IPS DF 4.7 (cell line): ENCODE results near the gene ZNF844.
A peak's percentile ranks its signal among the peaks of the same experiment; 100 is the strongest.
"Not testable (repeated sequence)": the region's sequence is repeated elsewhere in the genome, so short reads cannot be mapped to it uniquely, and the experiment has no call there.

ENCODE experiments used
- DNase-seq: peaks from one replicate; pipeline ENCODE4 v3.0.0-alpha.2; 2013; ENCODE audit warnings: low spot score; ENCODE audit errors: extremely low read depth

Gene ZNF844

DNA sequence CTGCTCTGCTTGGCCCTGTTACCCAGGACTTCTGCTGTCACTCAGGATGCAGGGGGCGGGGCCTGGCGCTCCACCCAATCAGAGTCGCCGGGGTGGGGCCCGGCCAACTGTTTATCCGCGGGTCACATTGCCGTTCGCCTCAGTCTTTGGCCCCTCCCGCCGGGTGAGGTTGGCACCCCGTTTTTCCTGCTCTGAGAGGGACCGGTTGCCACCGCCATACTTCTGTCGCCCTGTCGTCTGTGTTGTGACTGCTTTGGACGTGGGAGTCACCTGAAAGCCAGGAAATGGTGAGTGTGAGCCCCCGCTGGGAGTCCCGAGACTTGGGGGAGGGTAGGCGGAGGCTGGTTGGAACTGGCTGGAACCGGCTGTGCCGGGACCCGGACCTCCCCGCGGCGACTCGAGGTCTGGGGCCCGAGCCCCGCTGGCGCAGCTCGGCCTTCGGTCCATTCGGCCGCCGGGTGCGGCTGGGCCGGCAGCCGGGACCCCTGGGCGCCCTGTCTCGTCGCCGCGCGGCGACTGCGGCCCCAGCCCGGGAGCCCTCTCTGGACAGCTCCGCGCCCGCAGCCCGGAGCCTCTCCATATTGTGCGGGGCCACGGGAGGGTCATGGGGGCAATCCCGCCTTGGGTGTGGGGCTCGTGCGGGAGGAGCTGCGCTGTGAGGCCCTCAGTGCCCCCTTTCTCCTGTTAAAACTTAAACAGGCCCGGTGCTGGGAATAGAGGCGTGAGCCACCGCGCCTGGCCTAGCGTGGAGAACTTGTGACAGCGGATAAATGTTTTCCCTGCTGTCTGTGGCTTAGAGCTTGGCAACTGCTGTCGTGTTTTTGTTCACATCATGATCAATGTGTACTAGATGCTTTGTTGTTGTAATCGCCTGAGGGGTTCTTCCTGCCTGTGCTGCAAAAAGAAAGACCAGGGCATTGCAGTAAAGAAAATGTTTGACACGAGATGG is at the start of gene ZNF844:
TSS of gene ZNF844 (plus strand) at position 142 of the 949 bp plus-strand sequence. CDS start at position 285, 143 bp downstream.
- peak; percentile 46 for DNase-seq

DNA sequence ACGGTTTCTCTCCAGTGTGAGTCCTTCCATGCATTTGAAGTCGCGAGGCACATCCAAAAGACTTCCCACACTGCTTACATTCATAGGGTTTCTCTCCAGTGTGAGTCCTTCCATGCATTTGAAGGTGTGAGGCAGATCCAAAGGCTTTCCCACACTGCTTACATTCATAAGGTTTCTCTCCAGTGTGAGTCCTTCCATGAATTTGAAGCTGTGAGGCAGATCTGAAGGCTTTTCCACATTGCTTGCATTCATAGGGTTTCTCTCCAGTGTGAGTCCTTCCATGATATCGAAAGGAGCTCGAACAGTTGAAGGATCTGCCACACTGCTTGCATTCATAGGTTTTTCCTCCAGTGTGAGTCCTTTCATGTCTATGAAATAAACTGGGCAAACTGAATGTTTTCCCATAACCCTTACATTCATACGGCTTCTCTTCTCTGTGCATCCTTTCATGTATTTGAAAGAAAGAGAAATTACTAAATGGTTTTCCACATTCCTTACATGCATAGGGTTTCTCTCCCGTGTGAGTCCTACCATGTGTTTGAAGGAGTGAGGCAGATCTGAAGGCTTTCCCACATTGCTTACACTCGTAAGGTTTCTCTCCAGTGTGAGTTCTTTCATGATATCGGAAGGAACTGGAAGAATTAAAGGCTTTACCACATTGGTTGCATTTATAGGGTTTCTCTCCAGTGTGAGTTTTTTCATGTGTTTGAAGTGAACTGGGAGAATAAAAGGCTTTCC is 49.3 kb upstream of the ZNF844 start:
- no peak for DNase-seq

DNA sequence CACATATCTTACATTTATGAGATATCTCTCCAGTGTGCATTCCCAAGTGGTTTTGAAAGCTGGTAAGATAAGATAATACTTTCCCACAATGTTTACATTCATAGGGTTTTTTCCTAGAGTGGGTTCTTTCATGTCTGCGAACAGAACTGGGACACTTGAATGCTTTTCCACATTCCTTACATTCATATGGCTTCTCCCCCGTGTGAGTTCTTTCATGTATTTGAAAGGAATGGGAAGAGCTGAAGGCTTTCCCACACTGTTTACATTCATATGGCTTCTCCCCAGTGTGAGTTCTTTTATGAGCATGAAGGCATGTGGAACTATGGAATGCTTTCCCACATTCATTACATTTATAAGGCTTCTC is 48.8 kb upstream of the ZNF844 start:
- no peak for DNase-seq

DNA sequence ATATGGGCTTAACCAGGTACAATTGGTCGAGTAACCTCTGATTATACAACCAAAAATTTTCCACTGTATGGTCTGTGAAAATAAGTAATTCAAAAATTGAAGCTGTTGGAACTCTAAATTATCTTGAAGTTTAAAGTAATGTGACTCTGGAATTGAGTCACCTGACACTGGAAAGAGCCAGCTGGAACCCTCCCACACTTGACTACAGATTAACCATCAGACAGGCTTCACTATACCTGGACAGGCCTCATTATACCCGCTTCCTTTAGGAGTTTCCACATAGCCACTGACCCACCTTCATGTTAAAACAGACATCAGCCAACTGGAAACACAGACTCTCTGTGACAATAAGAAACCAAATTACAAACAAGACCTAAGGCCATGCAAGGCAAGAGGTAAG is 30.3 kb upstream of the ZNF844 start:
- no peak for DNase-seq

DNA sequence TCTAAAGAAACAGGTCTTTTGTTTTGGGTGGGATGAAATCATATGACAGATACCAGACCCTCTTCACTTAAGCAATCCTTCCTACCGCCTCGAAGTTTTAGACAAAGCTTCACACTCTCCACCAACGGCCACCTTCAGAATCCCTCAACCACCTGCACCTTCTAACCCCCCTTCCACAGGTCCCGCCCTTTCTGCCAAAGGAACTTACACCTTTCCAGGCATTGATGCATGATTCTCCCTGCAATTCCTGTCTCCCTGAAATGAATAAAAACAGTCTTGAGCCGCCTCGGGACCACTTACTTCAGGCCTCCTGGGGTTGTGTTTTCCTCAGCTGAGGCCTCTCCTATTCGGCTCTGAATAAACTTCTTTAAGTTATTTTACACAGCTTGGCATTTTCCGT is 29.9 kb upstream of the ZNF844 start:
- DNase-seq: no peak

DNA sequence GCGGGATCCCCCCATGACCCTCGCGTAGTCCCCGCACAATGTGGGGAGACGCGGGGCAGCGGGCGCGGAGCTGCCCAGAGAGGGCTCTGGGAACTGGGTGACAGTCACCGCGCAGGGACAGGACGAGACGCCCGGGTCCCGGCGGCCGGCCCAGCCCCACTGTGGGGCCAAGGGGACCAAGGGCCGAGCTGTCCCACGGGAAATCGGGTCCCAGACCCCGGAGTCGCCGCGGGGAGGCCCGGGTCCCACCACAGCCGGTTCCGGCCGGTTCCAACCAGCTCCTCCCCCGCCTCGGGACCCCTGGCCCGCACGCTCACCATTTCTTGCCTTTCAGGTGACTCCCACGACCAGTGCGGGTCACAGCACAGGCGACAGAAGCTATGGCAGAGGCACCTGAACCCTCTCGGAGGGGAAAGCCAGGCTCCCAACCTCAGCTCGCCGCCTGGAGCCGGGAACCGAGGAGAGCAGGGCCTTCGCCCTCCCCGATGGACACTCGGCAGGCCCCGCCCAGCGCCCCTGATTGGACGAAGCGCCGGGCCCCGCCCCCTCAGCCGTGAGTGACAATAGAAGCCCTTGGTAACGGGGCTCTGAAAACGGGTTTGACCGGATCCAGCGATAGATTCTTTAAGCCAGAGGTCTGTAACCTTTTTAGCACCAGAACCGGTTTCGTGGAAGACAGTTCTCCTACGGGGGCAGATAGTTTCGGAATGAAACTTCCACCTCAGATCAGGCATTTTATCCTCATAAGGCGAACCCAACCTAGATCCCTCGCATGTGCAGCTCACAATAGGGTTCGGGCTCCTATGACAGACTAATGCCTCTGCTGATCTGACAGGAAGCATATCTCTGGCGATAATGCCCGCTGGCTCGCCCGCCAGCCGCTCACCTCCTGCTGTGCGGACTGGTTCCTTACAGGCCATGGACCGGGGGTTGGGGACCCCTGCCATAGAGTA is 29.0 kb upstream of the ZNF844 start, which contains the start of gene ZNF433:
TSS of gene ZNF433 (minus strand) at position 460 of the 953 bp plus-strand sequence. CDS start at position 320, 140 bp downstream.
- DNase-seq: no peak

DNA sequence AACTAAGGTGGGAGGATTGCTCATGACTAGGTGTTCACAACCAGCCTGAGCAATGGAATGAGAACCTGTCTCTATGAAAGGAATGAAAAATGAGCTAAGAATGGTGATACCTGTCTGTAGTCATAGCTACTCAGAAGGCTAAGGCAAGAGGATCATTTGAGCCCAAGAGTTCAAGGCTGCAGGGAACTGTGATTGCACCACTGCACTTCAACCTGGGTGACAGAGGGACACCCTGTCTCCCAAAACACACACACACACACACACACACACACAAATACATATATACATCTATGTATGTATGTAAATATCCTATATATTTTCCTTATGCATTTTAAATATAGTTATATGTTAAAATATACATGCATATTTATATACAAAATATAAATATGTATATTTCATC is 21.6 kb upstream of the ZNF844 start:
- no peak for DNase-seq

DNA sequence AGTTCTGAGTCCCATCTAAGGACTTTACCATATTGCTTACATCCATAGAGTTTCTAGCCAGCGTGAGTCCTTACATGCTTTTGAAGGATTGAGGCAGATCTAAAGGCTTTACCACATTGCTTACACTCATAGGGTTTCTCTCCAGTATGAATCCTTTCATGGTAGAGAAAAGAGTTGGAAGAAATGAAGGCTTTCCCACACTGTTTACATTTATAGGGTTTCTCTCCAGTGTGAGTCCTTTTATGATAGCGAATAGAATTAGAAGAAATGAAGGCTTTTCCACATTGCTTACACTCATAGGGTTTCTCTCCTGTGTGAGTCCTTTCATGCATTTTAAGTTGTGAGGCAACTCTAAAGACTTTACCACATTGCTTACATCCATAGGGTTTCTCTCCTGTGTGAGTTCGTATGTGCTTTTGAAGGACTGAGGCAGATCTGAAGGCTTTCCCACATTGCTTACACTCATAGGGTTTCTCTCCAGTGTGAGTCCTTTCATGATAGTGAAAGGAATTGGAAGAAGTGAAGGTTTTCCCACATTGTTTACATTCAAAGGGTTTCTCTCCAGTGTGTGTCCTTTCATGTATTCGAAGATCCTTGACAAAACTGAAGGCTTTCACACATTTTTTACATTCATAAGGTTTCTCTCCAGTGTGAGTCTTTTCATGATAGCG is 20.6 kb upstream of the ZNF844 start:
- DNase-seq: no peak

DNA sequence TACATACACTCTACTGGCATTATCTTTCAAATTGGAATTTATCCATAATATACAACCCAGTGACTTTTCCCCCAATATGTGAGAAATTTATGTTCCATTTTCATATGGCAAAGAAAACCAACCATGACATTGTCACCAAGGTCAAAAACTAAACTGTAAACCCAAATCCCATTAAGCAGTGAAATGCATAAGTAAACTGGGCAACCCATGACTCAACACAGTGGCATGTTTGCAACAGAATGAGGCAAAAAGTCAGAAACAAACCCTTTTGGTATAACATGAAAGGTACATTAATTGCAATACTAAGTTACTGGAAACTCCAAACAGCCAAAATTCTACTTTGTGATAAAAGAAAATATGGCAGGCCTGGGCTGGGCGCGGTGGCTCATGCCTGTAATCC is 16.7 kb upstream of the ZNF844 start:
- DNase-seq: no peak

DNA sequence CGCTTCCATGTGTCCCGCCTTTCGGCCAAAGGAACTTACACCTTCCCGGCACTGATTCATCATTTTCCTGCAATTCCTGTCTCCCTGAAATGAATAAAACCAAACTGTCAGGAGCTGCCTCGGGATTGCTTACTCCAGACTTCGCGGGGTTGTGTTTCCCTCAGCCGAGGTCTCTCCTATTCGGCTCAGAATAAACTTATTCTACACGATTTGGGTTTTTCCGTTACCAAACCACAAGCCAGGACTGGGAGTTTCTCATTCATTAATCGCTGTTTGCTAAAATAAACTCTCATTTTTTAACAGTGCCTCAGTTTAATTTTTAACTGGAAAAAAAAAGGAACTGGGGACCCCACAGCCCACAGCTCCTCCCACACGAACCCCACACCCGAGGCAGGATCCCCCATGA is 12.4 kb upstream of the ZNF844 start:
- no peak for DNase-seq

DNA sequence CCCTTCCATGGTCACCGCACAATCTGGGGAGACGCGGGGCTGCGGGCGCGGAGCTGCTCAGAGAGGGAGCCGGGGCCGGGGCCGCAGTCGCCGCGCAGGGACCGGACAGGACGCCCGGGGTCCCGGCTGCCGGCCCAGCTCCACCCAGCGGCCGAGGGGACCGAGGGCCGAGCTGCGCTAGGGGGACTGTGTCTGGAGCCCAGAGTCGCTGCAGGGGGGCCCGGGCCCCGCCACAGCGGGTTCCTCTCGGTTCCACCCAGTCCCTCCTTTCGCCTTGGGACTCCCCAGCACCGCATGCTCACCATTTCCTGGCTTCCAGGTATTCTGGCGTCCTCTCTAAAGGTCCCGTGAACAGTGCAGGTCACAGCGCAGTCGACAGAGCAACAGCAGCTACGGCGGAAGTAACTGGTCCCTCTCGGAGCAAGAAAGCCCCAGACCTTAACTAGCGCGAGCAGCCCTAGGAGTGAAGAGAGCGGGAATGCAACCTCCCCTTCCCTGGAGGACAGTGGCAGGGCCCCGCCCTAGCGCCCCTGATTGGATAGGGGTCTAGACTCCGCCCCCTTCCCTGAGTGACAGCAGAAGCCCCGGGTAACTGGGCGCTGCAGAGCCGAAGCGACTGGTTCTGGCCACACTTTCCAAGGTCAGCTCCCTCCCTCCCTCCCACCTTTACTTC is 11.9 kb upstream of the ZNF844 start, which contains the start of gene ZNF878:
TSS of gene ZNF878 (minus strand) at position 465 of the 673 bp plus-strand sequence. CDS start at position 305, 160 bp downstream.
- DNase-seq: peak; percentile 90

DNA sequence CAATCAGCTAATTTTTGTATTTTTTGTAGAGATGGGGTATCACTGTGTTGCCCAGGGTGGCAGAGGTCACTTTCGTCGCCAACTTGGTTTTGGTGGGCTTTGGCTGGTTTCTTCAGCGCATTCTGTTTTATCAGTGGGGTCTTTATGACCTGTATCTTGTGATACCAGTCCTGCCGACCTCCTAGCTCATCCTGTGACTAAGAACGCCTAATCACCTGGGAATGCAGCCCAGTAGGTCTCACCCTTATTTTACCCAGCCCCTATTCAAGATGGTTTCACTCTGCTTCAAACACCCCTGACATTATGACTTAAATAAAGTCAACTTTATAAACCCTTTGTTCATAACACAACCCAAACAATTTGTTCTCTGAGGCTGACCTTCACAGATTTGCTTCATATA is 8.7 kb upstream of the ZNF844 start:
- DNase-seq: no peak

DNA sequence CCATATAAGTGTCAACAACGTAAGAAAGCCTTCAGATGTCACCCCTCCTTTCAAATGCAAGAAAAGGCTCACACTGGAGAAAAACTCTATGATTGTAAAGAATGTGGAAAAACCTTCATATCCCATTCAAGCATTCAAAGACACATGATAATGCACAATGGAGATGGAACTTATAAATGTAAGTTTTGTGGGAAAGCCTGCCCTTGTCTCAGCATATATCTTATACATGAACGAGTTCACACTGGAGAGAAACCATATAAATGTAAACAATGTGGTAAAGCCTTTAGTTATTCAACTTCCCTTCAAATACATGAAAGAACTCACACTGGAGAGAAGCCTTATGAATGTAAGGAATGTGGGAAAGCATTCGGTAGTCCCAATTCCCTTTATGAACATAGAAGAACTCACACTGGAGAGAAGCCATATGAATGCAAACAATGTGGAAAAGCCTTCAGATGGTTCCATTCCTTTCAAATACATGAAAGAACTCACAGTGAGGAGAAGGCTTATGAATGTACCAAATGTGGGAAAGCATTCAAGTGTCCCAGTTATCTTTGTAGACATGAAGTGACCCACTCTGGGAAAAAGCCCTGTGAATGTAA is 11.1 kb downstream of the ZNF844 start:
- no peak for DNase-seq

DNA sequence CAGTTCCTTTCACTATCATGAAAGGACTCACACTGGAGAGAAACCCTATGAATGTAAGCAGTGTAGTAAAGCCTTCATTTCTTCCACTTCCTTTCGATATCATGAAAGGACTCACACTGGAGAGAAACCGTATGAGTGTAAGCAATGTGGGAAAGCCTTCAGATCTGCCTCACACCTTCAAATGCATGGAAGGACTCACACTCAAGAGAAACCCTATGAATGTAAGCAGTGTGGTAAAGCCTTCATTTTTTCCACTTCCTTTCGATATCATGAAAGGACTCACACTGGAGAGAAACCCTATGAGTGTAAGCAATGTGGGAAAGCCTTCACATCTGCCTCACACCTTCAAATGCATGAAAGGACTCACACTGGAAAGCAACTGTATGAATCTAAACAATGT is 11.8 kb downstream of the ZNF844 start:
- DNase-seq: not testable (repeated sequence)

DNA sequence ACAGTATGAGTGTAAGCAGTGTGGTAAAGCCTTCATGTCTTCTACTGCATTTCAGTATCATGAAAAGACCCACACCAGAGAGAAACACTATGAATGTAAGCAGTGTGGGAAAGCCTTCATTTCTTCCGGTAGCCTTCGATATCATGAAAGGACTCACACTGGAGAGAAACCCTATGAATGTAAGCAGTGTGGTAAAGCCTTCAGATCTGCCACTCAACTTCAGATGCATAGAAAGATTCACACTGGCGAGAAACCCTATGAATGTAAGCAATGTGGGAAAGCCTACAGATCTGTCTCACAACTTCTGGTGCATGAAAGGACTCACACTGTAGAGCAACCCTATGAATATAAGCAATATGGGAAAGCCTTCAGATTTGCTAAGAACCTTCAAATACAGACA is 12.8 kb downstream of the ZNF844 start:
- DNase-seq: no peak

DNA sequence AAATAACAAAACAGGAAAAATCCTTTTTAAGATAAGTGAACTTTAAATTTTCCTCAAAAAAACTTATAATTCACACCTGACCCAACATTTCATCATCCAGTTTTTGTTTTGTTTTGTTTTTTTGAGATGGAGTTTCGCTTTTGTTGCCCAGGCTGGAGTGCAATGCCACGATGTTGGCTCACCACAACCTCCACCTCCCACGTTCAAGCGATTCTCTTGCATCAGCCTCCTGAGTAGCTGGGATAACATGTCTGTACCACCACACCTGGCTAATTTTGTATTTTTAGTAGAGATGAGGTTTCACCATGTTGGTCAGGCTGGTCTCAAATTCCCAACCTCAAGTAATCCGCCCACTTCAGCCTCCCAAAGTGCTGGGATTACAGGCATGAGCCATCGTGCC is 18.8 kb downstream of the ZNF844 start:
- DNase-seq: not testable (repeated sequence)

DNA sequence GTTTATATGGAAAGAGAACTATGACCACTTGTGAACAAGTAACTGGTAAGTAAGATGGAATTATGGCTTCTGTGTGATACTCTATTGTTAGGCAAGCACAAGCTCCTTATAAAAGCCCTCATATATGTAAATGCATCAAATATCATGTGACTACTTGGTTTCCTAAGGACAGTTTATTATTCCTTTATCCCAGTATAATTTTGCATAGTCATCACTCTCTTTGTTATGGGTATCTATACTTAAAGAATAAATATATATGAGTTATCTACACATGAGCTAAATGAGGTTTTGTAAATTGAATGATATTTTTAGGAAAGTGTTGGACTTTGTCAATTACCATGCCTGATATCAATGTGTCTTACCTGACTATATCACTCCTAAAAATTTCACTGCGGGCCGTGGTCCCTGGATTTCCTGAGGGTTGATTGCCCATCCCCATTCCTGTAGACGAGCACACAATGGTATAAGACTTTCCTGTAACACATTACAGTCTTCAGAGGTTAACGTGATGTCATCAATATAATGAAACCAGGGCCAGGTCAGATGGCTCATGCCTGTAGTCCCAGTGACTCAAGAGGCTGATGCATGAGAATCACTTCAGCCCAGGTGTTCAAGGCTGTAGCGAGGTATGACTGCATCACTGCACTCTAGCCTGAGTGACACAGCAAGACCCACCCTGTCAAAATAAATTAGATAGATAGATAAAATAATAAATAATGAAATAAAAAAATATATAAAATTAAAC is 20.7 kb downstream of the ZNF844 start:
- DNase-seq: no peak

DNA sequence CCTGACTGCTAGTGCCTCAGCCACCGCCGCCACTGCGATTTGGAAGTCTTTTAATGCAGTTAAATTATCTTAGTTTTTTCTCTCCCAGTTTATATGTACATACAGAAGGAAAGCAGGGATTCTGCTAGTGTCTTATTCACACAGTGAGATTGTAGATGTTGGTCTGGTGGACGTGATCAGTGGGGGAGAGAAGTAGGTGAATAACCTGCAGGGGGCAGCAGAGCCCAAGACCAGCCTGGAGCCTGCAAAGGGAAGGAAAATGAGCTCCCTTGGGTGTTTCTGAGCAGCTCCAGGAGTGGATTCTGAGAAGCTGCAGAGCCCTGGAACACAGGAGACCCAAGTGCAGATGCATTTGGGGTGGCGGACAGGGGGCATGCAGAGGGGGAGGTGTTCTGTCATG is 26.3 kb downstream of the ZNF844 start:
- DNase-seq: no peak
